Keratinocyte (primary cell): ENCODE results near the gene RAPGEF1.

ENCODE experiments used
- EZH2 ChIP-seq: IDR thresholded peaks from one replicate; pipeline ENCODE4 v1.6.1; 2012; ENCODE audit warnings: inconsistent platforms, mild to moderate bottlenecking, low read length, moderate library complexity
- TF ChIP-seq, protein P1 (sequence below), 3 experiments: IDR thresholded peaks in 1 of 3; conservative IDR thresholded peaks in 1 of 3; optimal IDR thresholded peaks in 1 of 3; 2 replicates in 2 of 3; 3 replicates in 1 of 3; pipeline versions ENCODE3 to v1.5.1; 2011; ENCODE audit warnings: low read length in 3 of 3, mild to moderate bottlenecking in 3 of 3, moderate library complexity in 2 of 3, control low read depth in 1 of 3, inconsistent platforms in 1 of 3; ENCODE audit not compliant: insufficient read depth in 2 of 3; ENCODE audit errors: extremely low read depth in 1 of 3

GRCh38 chr9:131712151-131712716, 27.6 kb downstream of the RAPGEF1 start:
- TF ChIP-seq, protein P1, sequence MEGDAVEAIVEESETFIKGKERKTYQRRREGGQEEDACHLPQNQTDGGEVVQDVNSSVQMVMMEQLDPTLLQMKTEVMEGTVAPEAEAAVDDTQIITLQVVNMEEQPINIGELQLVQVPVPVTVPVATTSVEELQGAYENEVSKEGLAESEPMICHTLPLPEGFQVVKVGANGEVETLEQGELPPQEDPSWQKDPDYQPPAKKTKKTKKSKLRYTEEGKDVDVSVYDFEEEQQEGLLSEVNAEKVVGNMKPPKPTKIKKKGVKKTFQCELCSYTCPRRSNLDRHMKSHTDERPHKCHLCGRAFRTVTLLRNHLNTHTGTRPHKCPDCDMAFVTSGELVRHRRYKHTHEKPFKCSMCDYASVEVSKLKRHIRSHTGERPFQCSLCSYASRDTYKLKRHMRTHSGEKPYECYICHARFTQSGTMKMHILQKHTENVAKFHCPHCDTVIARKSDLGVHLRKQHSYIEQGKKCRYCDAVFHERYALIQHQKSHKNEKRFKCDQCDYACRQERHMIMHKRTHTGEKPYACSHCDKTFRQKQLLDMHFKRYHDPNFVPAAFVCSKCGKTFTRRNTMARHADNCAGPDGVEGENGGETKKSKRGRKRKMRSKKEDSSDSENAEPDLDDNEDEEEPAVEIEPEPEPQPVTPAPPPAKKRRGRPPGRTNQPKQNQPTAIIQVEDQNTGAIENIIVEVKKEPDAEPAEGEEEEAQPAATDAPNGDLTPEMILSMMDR (optimal IDR thresholded peaks at IDR 0.05 in 1 of 3, IDR thresholded peaks at IDR 0.05 in 1 of 3, conservative IDR thresholded peaks at IDR 0.05 in 1 of 3; ENCODE audit: extremely low read depth in 1 of 3, insufficient read depth in 2 of 3, low read length in 3 of 3) = no peak
- no peak for TF ChIP-seq EZH2
